ENCODE results near the gene CPNE7. TPM values are rescaled to one million over a fixed set of nuclear protein-coding genes. Genes with fewer than 3 reads are reported as not detected.

Gene CPNE7
- total and polyA plus RNA-seq, 5 experiments from 2014 or later = 0.23 to 0.53 TPM; not detected in 3

GRCh38 chr16:89552329-89552728 is 23.2 kb upstream of the CPNE7 start:
- ATAC-seq (no peak), DNase-seq (no peak)
- H3K27me3 Mint-ChIP-seq = no peaks in the 10 kb centered on the region
- H3K4me3 Mint-ChIP-seq = peak overlapping the region in 1 of 10 donors; percentile 10
- H3K36me3 Mint-ChIP-seq = peaks cover 0 to 51% (median 4%) of the 10 kb centered on the region in 3 donors
- H3K9me3 Mint-ChIP-seq = no peaks in the 10 kb centered on the region
- peak overlapping the region in 4 of 10 donors; percentile 12 to 62 (median 33) for H3K27ac Mint-ChIP-seq
- POLR2A ChIA-PET = no interaction called here
- peaks cover 9 to 45% (median 27%) of the 10 kb centered on the region in 4 donors for H3K4me1 Mint-ChIP-seq

- H3K9me3 Mint-ChIP-seq = no peaks in the 10 kb centered on the region
- POLR2A ChIA-PET = interaction anchor here (0.6 to 0.8 kb wide), 2 partner anchors 10 to 25 kb away, joined by 7 read pairs; no protein-coding TSS in a partner anchor
- peak overlapping the region in 1 of 10 donors; percentile 11 for H3K27ac Mint-ChIP-seq
- no peaks in the 10 kb centered on the region for H3K27me3 Mint-ChIP-seq
- H3K4me1 Mint-ChIP-seq = peaks cover 14 to 50% (median 31%) of the 10 kb centered on the region in 4 donors
- no peak for ATAC-seq
- no peak for DNase-seq
- H3K36me3 Mint-ChIP-seq = peaks cover 0 to 49% (median 4%) of the 10 kb centered on the region in 3 donors
- no peak overlapping the region for H3K4me3 Mint-ChIP-seq
Measured at GRCh38 chr16:89552913-89553312, 22.6 kb upstream of the CPNE7 start.

- H3K4me3 Mint-ChIP-seq = no peak overlapping the region
- H3K27ac Mint-ChIP-seq = no peak overlapping the region
- ATAC-seq = no peak
- peaks cover 11 to 44% (median 26%) of the 10 kb centered on the region in 4 donors for H3K4me1 Mint-ChIP-seq
- POLR2A ChIA-PET = interaction anchor here (0.6 to 0.8 kb wide), 2 partner anchors 26 to 44 kb away, joined by 3 to 7 read pairs; no protein-coding TSS in a partner anchor
- peaks cover 0 to 46% (median 4%) of the 10 kb centered on the region in 3 donors for H3K36me3 Mint-ChIP-seq
- no peaks in the 10 kb centered on the region for H3K9me3 Mint-ChIP-seq
- no peak for DNase-seq
- H3K27me3 Mint-ChIP-seq = no peaks in the 10 kb centered on the region
Measured at GRCh38 chr16:89553733-89554132, 21.8 kb upstream of the CPNE7 start.

- peaks cover 8 to 38% (median 21%) of the 10 kb centered on the region in 4 donors for H3K4me1 Mint-ChIP-seq
- no peak for ATAC-seq
- no peaks in the 10 kb centered on the region for H3K27me3 Mint-ChIP-seq
- DNase-seq = no peak
- H3K4me3 Mint-ChIP-seq = no peak overlapping the region
- peaks cover 0 to 42% (median 4%) of the 10 kb centered on the region in 3 donors for H3K36me3 Mint-ChIP-seq
- no peaks in the 10 kb centered on the region for H3K9me3 Mint-ChIP-seq
- POLR2A ChIA-PET = interaction anchor here (0.6 to 0.8 kb wide), 2 partner anchors 15 to 44 kb away, joined by 3 read pairs; no protein-coding TSS in a partner anchor
- no peak overlapping the region for H3K27ac Mint-ChIP-seq
Measured at GRCh38 chr16:89554343-89554742, 21.2 kb upstream of the CPNE7 start.

GRCh38 chr16:89555265-89555664 is 20.3 kb upstream of the CPNE7 start:
- H3K9me3 Mint-ChIP-seq = no peaks in the 10 kb centered on the region
- no peak overlapping the region for H3K4me3 Mint-ChIP-seq
- H3K36me3 Mint-ChIP-seq = peaks cover 0 to 38% (median 4%) of the 10 kb centered on the region in 3 donors
- no peak for ATAC-seq
- peaks cover 6 to 32% (median 21%) of the 10 kb centered on the region in 4 donors for H3K4me1 Mint-ChIP-seq
- POLR2A ChIA-PET = no interaction called here
- DNase-seq = no peak
- no peaks in the 10 kb centered on the region for H3K27me3 Mint-ChIP-seq
- no peak overlapping the region for H3K27ac Mint-ChIP-seq

GRCh38 chr16:89555780-89556179 is 19.8 kb upstream of the CPNE7 start:
- Mint-ChIP-seq H3K27me3 (no peaks in the 10 kb centered on the region), H3K36me3 (peaks cover 0 to 40% (median 4%) of the 10 kb centered on the region in 3 donors), H3K4me3 (no peak overlapping the region), H3K4me1 (peaks cover 6 to 27% (median 20%) of the 10 kb centered on the region in 4 donors), H3K27ac (peak overlapping the region in 3 of 10 donors; percentile 36 to 77 (median 41)), H3K9me3 (no peaks in the 10 kb centered on the region)
- ATAC-seq = no peak
- POLR2A ChIA-PET = no interaction called here
- no peak for DNase-seq

GRCh38 chr16:89556750-89557689 is 18.5 kb upstream of the CPNE7 start:
- H3K27me3 Mint-ChIP-seq = no peaks in the 10 kb centered on the region
- DNase-seq = peak; percentile 54 to 89 (median 74)
- H3K27ac Mint-ChIP-seq = peak overlapping the region; percentile 60 to 90 (median 85)
- POLR2A ChIA-PET = interaction anchor here (0.5 to 3.9 kb wide), 5 partner anchors 15 to 318 kb away, joined by 3 to 19 read pairs (median 4); no protein-coding TSS in a partner anchor
- peaks cover 0 to 43% (median 10%) of the 10 kb centered on the region in 3 donors for H3K36me3 Mint-ChIP-seq
- ATAC-seq = peak; percentile 26 to 39
- H3K4me1 Mint-ChIP-seq = peaks cover 13 to 27% (median 27%) of the 10 kb centered on the region in 4 donors
- peak overlapping the region; percentile 13 to 87 (median 63) for H3K4me3 Mint-ChIP-seq
- H3K9me3 Mint-ChIP-seq = no peaks in the 10 kb centered on the region

- no peak for ATAC-seq
- H3K27ac Mint-ChIP-seq = peak overlapping the region; percentile 60 to 90 (median 85)
- POLR2A ChIA-PET = interaction anchor here (1.3 to 3.9 kb wide), 5 partner anchors 9 to 235 kb away, joined by 3 to 19 read pairs (median 5); no protein-coding TSS in a partner anchor
- H3K27me3 Mint-ChIP-seq = no peaks in the 10 kb centered on the region
- H3K4me1 Mint-ChIP-seq = peaks cover 16 to 36% (median 33%) of the 10 kb centered on the region in 4 donors
- peaks cover 0 to 45% (median 15%) of the 10 kb centered on the region in 3 donors for H3K36me3 Mint-ChIP-seq
- peak overlapping the region; percentile 13 to 87 (median 63) for H3K4me3 Mint-ChIP-seq
- H3K9me3 Mint-ChIP-seq = no peaks in the 10 kb centered on the region
- no peak for DNase-seq
Measured at GRCh38 chr16:89557690-89558490, 17.7 kb upstream of the CPNE7 start.

- peak within 1 kb of the TSS; percentile 92 to 98 (median 96) for H3K4me3 Mint-ChIP-seq
- DNase-seq = peak; percentile 86 to 96 (median 91)
- POLR2A ChIA-PET = interaction anchor here (0.8 to 3.9 kb wide), 9 partner anchors 12 to 320 kb away, joined by 3 to 19 read pairs (median 5); partner anchors contain the start of genes CPNE7 and SPG7
- peak within 1 kb of the TSS; percentile 95 to 99 (median 98) for H3K27ac Mint-ChIP-seq
- ATAC-seq = peak; percentile 91 to 93
- no peaks in the 10 kb centered on the region for H3K9me3 Mint-ChIP-seq
- peaks cover 0 to 55% (median 16%) of the 10 kb centered on the region in 3 donors for H3K36me3 Mint-ChIP-seq
- peaks cover 27 to 62% (median 56%) of the 10 kb centered on the region in 4 donors for H3K4me1 Mint-ChIP-seq
- H3K27me3 Mint-ChIP-seq = no peaks in the 10 kb centered on the region
Measured at GRCh38 chr16:89560378-89561141, 15.0 kb upstream of the CPNE7 start, which contains the start of gene RPL13. Gene RPL13, plus strand, starts transcription at chr16:89560682. Its CDS starts 278 bp downstream, at chr16:89560960.

- peaks cover 0 to 48% (median 16%) of the 10 kb centered on the region in 3 donors for H3K36me3 Mint-ChIP-seq
- DNase-seq = peak in 1 of 10 donors; percentile 38
- H3K9me3 Mint-ChIP-seq = no peaks in the 10 kb centered on the region
Measured at GRCh38 chr16:89561142-89561883, 14.2 kb upstream of the CPNE7 start.

More at GRCh38 chr16:89561142-89561883, 14.2 kb upstream of the CPNE7 start:
- POLR2A ChIA-PET = interaction anchor here (0.6 to 3.9 kb wide), 12 partner anchors 9 to 321 kb away, joined by 3 to 19 read pairs (median 4); partner anchors contain the start of gene CPNE7
- Mint-ChIP-seq H3K4me3 (peak overlapping the region; percentile 81 to 98 (median 92)), H3K27me3 (no peaks in the 10 kb centered on the region), H3K4me1 (peaks cover 31 to 67% (median 63%) of the 10 kb centered on the region in 4 donors), H3K27ac (peak overlapping the region; percentile 81 to 99 (median 93))
- ATAC-seq = no peak

Data from naive thymus-derived CD8-positive, alpha-beta T cell (primary cell).